ENCODE results near the gene CHAT.

The CHAT gene

DNA sequence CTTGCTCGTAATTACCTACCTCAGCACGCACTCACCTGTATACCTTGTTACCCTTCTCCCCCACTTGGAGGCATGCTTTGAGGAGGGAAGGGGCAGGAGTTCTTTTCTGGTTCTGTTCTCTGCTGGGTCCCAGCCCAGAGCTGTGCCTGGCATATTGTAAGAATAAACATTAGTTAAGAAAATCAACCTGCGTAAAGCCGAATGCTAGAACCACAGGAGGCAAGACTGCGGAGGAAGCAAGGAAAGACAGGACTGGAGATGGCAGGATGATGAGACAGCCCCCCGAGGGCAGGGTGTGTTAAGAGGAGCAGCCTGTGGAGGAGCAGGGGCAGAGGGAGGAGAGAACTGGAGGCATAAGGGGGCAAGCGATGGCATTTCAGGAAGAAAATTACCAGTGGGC is 75.1 kb downstream of the CHAT start:
- no peak for DNase-seq (ENCODE audit: low read depth)

DNA sequence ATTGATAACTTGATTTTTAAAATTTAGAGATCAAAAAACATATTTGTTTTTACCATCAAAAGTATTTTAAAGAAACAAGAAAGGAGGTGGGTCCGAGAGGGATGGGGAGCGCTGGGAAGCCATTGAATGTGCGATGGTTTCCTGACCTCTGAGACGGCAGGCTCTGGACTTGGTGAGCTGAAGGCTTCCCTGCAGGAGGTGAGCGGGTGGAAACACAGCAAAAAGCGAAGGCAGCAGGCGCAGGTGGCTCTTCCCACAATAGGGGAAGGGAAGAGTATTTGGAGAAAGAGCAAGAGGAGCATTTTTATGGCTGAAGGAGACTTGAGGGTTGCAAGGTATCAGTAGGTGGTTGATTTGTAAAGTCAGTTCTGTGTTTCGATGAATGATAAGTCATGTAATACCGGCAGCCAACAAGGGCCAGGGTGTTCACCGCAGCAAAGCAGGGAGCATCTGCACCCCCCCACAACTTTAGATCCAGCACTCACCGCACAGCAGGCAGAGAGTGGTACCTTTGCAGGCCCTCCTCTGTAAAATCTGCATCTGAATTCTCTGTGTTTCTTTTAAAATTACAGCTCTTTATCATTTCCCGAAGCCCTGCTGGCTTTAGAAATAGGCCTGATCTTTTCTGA is 76.2 kb downstream of the CHAT start:
- DNase-seq (ENCODE audit: low read depth): no peak

DNA sequence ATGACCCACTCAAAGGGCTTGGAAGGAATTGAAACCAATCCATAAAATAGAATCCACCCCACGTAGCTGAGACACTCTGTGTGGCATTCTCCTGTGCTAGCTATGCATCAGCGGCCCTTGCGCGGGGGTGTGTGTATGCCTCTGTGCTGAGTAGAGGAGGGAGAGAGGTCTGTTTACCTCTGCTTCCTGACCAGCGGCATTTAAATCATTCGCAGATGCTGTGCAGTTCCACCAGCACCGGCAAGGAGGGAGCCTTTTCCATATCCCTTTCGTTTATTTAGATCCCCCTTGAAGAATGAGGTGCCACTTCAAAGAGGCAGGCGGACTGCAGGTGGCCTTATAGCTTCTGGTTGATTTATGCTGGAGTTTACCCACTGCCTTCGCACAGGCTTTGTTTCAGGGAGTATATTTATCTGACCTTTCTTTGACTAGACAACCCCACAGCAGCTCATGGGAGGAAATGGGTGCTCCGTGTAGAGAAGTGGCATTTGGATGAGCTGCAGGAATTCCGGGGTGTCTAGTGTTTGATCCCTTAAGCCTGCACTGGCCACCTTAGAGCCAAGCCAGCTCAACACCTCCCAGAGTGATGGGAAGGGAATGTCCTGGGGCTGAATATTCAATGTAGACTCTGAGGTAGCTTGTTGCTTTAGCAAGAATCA is 77.0 kb downstream of the CHAT start:
- DNase-seq (ENCODE audit: low read depth): no peak

DNA sequence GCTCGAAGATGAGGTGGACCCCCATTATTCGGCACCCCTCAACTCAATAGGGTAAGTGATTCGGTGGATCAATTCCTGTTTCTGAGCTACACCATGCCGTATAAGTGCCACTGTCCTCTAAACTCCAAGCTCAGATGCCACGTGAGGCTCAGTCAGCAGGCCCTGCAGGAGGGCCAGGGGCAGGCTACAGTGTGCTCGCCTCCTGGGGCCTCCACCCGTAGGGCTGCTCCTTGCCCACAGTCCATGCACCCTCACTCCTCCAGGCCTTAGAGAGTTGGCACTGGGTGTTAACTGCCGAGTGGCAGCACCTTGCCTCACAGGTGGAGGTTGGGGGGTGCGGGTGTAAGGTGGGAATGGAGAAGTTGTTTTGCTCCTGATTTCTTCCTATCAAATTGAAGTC is 77.8 kb downstream of the CHAT start:
- no peak for DNase-seq (ENCODE audit: low read depth)

DNA sequence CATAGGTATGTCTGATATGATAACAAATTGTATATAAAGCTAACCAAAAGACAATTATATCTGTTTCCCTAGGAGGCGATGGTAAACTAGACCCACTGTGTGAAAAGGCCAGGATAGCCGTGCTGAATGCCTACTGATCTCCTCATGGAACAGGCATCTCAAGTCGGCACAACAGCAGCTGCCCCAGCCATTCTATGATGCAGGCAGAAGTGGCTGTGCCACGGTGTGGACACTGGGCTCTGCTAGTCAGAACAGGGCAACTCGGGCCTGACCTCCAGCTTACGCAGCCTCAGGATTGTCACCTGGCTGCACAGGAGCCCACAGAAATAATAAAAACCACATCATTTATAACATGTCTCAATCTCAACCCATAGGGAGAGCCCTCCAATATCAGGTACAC is 80.6 kb downstream of the CHAT start:
- no peak for DNase-seq (ENCODE audit: low read depth)

DNA sequence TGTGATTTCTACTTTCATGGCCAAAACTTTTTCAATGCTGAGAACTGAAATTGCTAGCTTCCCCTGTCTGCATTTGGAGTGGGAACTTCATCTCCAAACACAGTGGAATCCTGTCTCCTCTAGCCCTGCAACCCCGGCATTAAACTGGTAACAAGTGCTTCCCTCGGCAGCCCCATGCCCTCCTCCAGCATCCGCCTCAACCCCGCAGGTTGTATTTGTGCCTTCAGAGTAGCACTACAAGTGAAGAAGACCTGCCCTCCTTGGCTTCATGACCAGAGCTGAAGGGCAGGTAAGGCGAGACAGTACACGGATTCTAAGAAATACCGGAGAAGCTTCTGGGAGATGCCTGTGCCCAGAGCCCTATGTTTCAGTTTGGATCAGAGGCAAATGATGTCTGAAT is 82.5 kb downstream of the CHAT start:
- DNase-seq (ENCODE audit: low read depth): no peak

DNA sequence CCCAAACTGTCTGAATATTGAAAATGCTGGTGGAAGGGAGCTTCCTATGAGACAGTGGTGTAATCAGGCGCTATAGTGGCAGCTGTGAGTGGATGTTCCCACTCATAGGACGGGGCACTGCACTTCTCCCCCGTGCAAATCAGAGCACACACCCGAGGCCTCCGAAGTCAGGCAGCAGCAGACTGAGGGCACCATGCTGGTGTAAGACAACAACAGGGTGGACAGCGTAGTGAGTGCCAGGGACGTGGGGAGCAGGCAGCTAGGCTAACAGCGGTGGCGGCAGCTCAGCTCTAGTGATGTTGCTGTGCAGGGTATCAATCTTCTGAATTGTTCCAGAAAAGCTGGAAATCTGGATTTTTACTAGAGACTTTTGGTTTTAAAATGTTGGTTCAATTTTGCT is 84.8 kb downstream of the CHAT start:
- no peak for DNase-seq (ENCODE audit: low read depth)

DNA sequence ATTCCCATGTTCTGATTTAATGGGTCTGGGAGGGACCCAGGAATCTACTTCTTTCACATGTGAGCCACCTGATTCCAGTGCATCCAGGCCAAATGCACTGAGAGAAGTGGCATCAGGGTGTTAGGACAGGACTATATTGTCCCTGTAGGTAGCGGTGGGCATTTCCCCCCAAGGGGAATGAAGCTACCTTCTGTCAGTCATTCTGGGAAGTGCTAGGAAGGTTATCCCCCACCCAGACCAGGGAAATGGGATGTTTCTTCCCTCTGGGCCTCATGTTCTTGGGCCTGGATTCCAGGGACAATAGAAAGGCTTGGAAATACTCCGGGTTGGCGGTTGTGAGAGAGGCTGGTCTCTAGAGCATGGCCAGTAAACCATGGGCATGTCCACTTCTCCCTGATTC is 86.4 kb downstream of the CHAT start:
- DNase-seq (ENCODE audit: low read depth): no peak

DNA sequence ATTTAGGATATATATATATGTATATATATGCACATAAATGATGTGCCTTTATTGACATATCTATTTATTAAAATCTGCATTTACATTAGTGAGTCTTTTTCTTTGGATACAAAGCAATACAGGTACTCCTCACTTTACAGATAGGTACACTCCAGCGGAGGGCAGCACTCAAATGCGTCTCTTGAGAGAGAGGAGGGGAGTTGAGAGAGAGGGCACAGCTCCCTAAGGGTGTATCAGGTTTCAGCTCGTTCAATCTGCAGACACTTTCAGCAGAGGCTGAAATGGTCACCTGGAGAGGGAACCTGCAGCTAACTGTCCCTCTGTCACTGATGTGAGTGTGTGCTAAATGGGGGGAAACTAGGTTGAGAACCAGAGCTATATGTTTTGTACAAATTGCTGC is 87.2 kb downstream of the CHAT start:
- DNase-seq (ENCODE audit: low read depth): no peak

DNA sequence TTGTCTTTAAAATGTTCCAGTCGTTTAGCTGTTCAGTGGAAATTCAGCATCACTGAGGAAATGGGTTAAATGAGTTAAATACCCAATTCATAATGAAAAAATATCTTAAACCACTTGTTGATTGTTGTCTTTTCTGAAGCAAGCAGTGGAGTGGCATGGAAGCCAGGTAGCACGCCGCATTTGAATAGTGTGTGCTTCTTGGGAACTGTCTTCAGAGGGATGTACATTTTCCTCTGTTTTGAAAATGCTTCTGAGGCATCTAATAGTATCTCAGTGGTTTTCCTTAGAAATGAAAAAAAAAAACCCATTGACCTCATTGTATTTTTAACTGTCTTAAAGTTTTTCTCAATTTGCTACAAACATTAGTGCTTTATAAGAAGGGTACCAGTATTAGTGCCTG is 93.7 kb downstream of the CHAT start:
- no peak for DNase-seq (ENCODE audit: low read depth)

DNA sequence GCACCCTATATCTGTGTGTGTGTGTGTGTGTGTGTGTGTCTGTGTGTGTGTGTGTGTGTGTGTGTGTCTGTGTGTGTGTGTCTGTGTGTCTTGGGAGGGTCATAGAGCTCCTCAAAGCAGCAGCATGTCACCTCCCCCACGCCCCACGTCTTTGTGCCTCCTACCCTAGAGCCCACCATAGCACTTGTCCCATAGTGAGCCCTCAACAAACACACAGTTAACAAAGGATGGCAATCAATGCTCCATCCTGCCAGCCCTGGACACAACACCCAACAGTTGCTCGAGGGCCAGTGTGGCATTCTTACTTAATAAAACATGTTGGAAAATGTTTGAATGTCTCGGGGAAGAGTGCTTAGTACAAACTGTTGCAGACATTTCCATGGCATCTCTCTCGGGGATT is 96.1 kb downstream of the CHAT start:
- DNase-seq (ENCODE audit: low read depth): no peak

DNA sequence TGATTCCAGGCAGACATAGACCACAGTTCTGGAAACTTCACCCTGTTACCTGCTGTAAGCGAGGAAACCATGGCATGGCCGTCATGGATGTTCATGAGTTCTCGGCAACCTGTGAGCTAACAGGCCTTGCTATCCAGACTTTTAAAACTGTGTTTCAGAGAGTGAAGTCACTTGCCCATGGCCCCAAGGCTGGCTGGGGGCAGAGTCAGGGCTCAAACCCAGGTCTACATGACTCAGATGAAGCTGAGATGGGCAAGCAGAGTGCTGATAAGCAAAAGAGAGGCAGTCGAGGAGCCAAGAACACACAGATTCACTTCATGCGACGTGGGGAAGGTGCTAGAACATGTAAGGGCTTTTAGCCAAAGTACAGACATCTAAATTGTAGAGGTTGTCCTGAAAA is 97.1 kb downstream of the CHAT start:
- no peak for DNase-seq (ENCODE audit: low read depth)

DNA sequence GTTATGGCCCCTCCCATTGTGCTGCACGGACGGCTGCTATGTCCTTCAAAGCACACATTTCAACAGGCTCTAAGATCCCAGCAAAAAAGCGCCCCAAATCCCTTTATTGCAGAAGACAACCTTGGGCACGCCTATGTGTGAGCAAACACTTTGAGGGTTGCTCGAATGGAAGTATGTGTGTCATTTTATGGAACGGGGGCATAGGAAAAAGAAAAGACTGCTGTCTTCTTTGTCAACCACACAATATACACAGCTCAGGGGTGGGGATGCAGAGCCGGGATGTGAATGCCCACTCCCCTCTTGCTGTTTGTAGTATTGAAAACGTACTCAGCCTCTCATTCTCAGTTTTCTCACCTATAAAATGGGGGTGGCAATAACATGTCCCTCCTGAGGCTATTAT is 97.6 kb downstream of the CHAT start:
- no peak for DNase-seq (ENCODE audit: low read depth)

DNA sequence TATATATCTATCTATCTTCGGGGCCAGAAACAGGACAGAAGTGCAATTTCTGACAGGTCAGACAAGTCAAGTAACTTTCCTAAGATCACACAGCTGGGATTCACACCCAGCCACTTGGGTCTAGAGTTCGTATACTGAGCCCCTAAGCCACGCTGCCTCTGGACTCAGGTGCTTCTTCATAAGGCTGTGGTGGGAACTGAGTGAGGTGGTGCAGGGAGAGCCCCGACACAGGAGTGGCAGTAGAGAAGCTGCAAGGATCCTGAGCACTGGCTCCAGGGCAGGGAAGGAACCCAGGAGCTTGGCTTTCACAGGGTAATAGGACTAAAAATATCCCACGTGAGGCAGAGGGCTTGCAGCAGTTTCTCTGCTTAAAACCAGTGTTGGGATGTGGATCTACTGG is 99.4 kb downstream of the CHAT start:
- DNase-seq (ENCODE audit: low read depth): no peak

All from HS-27A (cell line).